IPS DF 4.7 (cell line): ENCODE data around the gene MYOM3.

Experiments
- DNase-seq: peaks from one replicate; pipeline ENCODE4 v3.0.0-alpha.2; 2013; ENCODE audit warnings: low spot score; ENCODE audit errors: extremely low read depth

Gene MYOM3

DNA sequence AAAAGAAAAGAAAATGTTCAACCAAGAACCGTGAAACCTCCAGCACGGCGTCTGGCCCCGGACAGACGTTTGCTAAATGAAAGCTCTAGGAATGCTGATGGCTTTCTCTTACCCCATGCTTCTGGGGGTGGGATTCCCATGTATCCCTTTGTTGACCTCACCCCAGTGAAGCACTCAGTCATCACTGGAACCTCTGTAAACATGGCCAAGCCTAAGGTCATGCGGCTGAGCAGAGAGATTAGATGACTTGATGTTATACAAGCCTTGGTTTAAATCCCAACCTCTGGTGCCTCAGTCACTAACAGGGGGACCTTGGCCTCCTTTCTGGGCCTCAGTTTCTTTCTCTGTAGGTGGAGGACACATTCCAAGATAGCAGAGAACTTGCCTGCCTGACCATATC lies 2.8 kb upstream of the MYOM3 start:
- DNase-seq: no peak

DNA sequence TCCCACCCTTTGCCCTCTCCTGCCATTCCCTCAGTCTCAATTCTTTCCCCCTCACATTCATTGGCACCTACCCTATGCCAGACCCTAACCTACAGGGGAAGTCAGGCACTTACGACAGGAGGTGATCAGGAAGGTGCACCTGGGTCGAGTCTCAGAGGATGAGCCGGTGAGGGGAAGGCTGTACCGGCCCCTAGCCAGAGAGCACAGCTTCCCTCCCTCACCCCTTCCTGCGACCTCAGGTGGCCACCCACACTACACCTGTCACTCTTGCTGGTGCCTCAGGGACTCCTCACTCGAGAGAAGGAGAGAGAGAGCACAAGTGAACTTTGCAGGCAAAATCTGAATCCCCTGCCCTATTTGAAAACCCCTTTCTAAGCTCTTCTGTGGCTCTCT lies 1.7 kb upstream of the MYOM3 start:
- no peak for DNase-seq

DNA sequence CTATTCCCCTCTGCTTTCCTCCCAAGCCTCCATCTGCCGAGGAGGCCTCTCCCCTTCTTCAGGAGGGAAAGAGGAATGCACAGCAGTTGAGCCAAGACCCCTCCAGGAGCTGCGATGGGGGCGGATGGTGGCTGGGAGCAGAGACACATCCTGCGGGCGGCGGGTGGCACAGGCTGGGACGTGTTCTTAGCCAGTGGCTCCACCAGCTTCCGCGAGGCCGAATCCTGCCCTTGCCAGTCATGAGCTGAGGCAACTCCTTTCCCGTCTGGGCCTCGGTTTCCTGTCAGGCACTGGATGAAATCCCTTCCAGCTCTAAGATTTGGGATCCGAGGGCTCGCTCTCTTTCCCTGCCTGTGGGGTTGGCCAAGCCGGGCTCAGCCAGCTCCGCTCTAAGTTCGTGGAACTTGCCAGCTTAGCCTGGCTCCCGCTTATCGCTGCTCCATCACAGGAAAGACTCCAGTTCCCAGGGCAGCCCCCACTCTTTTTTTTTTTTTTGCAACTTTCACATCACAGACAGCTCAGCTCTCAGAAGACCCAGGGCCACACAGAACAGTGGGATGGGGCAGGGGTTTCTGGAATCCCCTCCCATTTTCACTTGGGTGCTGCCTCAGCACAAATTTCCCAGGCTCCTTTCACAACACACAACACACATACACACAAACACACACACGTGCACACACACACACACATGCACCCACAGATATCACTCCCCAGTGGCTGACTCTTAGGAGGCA lies 506 bp downstream of the MYOM3 start:
- DNase-seq: no peak

DNA sequence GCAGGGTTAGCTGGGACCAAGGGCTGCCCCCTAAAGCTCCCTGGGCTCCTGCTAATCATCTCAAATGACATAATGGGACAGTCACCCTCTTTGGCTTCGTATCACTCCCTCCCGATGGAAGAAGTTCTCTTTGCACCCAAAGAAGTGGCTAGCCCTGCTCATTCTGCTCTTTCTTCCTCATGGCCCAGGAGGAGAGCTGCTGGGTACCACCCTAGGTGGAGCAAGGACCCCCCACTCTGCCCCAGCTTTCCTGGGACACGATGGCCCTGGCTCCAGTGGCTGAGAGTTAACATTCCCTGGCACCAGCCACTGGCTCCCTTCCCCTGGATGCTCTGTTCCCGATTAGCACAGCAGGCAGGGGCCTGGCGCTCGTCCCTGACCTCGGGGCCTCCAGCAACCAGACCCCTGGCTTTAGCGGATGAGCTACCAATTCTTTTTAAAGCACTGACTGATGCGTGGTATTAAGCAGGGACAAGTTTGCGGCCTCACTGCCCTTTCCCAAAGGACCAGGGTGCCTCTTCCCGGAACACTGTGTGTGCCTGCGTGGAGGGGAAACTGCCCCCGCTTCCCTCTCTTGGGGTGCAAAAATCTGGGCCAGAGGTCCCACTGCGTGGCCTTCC lies 1.2 kb downstream of the MYOM3 start:
- DNase-seq: no peak

DNA sequence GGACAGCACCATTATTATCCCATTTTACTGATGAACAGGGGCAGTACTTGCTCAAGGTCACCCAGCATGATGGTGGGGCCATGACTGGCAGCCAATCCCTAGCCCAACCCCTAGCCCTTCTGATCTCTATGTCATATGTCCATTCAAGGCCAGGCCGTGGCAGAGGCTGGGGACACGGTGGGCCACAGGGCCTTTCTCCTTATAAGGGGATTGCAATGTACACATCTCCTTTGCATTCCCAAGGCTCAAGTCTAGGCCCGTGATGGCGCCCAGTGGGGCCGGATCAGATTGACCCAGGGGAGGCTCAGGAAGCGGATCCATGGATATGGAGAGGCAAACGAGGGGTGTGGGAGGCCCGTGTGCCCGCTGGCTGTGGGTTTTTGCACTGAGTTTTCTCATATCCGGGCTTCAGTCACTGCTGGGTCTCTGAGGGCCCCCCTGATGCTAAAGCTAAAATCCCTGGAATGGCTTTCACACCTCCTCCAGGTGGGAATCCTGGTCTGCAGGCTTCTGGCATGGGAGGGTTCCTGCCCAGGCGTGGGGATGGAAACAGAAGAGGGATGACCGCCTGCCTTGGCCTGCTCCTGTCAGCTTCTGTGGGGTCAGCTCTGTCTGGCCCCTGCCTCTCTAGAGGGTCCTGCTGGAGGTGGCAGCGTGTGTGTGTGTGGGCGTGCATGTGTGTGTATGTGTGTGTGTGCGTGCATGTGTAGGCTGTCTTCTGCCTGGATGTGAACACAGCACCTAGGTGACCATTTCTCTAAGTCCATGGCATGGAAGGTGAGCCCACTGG lies 2.1 kb downstream of the MYOM3 start:
- DNase-seq: no peak

DNA sequence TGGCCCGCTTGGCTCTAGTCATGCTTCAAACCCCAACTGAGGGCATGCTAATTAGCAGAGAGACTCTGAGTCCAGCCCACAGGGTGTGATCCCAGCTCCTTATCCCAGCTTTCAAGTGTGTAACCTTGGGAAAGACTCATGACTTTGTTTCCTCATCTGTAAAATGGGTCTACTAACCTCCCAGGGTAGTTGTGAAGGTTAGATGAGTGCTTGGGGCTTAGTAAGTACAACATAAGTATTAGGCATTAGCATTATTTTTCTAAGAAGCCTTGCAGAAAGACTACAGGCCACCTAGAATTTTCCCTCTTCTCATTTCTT lies 2.8 kb downstream of the MYOM3 start:
- no peak for DNase-seq

DNA sequence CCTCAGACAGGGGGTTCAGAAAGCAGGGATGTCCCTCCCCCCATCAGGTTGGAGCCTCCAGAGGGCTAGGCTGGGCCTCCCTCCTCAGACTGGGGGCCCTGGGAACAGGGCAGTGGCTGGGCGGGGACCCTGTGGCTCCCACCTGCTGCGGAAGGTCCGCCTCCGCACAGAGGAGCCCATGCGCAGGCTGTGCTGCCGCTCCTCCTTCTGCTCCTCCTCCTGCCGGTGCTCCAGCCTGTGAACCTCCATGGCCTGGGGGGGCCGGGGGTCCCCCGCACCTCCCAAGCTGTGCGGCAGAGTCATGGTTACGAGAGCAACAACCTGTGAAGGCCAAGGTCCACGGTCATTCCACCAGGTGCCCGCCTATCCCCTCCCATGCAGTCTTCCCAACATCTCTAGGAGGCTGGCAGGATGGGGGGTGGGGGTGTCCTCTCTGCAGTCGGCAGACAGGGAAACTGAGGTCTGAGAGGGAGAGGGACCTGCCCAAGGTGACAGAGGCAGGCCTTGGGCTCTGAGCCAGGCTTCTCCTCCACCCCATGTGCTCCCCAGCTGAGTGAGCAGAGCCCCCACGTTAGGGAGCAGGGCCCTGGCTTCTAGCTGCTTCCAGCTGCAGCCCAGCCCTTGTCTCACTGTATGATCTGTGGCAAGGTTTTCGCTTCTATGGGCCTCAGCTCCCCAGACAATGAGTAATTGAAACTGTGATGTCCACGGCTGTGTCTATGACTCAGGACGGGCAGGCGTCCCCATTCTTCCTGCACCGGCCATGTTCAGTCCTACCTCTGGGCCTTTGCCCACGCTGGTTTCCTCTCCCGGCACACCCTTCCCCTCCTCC lies 3.4 kb downstream of the MYOM3 start:
- no peak for DNase-seq

DNA sequence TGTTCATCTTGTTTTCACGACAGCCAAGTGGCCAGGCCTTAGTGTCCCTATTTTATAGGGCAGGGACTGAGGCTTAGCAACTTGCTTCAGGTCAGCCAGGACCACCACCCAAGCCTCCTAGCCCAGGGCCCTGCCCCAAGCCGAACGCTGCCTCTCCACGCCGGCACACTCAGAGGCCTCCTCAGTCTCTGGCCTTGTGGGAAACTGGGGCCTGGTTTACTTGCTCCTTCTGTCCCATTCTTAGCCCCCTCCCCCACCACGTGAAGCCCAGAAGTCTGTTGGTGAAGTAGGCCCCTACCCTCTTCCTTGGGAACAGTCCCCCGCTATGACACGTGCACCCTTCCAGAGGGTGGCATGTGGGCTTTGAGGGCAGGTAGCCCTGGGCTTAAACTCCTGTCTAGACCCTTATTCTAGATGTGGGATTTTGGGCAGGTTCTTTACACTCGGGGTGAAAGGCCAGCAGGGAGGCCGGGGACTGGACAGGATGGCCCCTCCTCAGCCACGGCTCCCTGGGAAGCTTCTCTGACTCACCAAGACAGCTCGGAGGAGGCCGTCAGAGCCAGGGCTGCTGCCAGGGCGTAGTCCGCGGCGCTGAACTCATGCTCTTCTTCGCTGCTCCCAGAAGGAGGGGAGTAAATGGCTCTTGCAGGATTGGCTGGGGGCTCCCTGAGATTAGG lies 4.3 kb downstream of the MYOM3 start:
- no peak for DNase-seq

DNA sequence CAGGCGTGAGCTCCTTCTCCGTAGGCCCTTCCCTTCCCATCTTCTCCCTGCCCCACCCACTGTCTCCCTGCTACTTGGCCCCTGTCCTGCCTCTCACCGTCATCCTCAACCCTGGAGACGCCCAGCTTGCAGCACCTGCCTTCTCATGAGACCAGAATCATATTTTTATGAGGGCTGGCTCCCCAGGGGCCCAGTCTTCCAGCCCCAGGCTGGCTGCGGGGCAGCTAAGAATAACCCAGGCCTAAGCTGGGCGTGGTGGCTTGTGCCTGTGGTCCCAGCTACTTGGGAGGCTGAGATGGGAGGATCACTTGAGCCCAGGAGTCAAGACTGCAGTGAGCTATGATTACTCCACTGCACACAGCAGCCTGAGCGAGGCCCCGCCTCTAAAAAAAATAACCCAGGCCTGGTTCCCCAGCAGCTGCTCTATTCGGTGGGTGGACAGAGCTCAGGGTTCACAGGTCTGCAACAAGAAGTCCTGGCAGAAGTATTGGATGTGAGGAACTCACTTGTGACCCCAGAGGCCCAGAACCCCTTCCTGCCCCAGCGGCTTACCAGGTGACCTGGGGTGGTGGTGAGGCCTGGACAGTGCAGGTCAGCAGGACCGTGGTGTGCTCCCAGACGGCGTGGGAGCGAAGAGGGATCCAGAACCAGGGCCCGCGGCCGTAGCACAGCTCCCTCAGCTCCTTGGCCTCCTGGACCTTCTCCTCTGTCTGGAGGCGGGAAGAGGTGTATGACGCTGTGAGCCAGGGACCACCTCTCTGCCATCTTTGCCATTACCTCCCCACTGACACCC lies 6.4 kb downstream of the MYOM3 start:
- no peak for DNase-seq

DNA sequence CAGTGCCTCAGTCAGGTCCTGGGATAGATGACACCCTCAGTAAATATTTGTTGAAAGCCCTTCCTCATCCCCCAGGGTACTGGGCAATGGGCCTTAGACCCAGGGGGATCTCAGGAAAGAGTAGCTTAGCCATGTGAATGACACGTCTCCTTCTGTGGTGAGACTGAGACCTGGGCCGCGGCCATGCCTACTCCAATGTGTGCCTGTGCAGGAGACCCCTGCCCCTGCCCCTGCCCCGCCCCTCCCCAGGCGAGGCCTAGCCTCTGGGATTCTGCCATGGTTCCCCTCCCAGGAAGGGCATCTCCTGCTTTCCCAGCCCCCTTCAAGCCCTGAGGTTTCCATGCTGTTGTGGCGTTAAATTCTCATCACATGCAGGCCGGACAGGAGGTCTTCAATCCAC lies 7.1 kb downstream of the MYOM3 start:
- no peak for DNase-seq

DNA sequence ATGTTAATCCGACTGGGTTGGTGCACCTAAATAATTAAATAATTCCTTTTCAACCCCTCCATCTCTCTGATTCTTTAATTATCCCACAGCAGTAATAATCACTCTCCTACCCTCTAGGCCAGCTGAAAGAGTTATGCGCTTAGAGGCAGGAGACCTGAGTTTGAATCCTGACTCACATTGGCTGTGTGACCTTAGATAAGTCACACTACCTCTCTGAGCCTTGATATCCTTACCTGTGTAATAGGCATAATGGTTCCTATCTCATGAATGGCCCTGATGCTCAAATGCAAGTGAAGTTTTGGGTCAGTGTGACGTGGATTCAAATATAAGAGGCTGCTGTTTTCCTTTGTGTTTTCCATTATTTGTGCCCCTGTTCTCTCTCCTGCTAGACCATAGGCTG lies 8.1 kb downstream of the MYOM3 start:
- DNase-seq: no peak

DNA sequence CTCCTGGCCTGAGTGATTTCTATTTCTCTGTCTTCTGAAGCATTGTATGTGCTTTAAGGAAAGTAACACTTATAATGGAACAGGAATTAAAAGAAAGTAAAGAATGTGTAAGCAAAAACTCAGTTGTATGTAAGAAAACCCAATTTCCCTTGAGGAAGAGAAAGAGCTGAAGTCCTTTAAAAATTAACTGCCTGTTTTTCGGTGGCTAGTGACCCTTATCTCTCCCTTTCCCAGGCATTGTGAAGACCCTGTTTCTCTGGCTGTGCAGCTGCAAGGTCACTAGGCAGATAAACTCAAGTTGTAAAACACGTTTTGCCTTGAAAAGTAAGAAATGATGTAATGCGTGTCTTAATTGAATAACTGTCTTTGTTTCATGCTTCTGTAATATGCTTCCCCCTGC lies 8.5 kb downstream of the MYOM3 start:
- DNase-seq: no peak

DNA sequence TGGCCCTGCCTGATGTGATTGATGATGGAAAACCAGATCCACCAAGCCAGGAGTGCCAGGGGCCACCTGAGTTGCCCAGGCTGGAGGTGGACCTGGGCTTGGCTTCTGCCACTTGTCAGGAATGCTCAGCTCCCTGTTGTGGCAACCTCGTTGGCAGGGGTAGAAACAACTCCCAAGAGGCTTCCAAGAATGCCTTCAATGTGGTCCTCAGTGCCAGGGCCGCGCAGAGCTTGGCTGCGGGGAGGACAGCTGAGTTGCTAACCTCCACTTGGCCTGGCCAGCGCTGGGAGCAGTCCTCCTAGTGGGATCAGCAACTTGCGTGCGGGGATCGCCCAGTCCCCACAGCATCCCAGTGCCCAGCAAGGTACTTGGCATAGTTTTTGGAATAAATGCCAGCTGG lies 9.0 kb downstream of the MYOM3 start:
- DNase-seq: no peak

DNA sequence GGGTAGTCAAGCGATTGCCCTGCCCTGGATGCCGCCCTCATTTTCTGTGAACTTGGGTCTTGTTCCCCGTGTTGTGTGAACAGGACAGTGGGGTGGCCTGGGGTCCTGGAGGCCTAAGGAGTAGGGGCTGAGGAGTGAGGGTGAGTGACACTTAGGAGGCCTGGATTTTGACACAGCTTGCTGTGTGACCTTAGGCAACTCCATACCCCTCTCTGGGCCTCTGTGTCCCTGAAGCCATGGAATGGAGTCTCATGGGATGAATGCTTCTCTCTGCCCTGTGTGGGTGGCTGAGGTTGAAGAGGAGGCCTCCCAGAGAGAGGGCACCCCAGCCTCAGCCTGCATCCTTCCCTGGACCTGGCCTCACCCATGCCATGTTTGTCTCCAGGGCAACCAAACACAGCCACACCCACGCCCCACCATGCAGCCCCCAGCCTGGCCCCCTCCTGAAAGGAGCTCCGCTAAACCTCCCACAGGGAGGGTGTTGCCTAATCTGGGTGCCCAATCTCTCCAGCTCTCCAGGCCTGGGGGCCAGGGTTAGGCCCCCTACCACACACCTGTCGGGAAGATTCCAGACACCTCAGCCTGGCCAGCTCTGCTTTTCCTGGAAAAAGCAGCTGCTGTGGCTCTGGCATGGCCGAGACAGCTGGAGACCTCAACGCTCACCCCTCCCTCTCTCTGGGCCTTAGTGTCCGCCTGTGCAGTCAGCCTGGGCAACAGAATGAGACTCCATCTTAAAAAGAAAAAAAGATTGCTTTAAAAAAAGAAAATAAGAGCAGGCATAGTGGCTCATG lies 9.9 kb downstream of the MYOM3 start:
- no peak for DNase-seq

DNA sequence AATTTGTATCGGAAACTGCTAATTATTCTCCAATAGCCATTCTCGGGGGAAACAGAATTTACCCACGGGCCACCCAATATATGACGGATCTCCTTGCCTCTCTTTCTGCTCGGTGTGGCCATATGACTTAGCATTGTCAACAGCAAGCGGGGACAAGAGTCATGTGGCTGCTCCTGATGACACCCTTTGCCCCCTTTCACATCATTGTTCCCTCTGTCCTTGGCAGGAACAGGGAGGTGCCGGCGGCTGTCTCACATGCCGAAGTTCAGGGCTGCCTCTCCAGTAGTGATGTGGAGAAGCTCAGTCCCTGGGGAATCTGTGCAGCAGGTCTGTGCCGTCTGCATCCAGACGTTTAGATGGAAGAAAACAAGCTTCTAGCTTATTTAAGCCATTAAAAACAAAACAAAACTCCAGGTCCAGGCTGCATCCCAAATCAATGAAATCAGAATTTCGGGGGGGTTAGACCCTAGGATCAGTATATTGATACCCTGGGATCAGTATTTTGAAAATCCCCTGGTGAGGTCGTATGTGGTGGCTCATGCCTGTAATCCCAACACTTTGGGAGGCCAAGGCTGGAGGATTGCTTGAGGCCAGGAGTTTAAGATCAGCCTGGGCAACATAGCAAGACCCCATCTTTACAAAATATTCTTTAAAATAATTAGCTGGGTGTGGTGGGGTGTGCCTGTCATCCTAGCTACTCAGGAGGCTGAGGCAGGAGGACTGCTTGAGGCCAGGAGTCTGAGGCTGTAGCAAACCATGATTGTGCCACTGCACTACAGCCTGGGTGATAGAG lies 10.8 kb downstream of the MYOM3 start:
- no peak for DNase-seq

DNA sequence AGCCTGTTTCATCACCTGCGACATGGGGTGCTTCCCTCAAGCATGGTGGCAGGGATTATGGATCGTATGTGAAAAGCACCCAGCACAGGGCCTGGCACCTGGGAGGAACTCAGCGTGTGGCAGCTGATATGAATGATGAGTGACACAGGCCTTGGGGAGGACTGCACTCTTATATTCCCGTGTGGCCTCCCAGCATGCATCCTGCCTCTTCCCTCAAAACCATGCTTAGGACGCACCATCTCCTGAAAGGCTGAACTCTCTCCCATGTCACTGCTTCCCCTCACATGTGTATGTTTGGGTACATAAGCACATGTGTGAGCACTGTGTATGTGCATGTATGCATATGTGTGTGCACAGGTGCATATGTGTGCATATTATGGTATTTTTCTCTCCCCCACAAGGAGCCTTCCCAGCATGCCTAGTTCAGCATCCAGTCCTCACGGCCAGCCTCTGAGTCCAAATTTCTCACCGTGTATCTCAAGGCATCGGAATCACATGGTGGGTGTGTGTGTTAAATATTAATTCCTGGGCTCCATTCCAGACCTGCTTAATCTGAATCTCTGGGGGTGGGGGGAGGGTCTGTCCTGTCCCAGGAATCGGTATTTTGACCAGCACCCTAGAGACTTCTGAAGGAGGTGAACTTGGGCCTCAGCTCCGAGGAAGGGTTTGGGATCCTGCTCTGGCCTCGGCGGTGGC lies 12.8 kb downstream of the MYOM3 start:
- DNase-seq: no peak

DNA sequence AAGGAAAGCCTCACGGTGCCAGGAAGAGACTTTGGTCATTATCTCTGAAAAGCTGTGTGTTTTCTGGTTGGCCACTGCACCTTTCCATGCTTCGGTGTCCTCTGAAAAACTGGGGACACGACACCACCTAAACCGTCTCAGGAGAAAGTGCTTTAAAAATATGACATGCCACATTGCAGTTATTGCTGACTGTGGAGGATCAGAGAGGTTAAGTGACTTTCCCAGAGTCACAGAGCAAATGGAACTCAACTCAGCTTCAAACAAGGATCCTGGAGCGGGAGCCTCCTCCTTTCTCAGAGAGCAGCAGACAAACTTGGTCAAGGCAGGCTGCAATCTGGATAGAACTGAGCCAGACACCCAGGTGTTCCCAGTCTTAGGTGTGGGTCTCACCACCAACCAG lies 13.8 kb downstream of the MYOM3 start:
- DNase-seq: no peak

DNA sequence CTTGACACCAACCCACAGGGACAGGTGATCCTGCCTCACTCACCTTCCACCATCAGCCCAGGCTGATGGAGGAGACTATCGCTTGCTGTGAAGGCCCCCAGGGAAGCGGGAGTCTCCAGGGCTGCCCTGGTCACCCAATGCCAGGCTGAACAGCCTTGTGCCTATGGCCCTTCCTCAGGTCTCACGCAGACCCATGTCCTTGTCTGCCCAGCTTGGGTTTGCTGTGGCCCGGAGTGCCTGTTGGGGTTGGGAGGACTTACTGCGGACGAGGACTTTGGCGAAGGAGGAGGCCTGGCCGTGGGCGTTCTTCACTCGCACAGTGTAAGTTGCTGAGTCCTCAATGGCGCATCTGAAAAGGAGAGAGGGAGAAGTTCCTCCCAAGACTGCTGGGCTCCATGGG lies 14.3 kb downstream of the MYOM3 start:
- no peak for DNase-seq
